Gastroesophageal sphincter (tissue), 3 donors: Measurements from ENCODE around the gene OR1N1.

Experiments
- CTCF ChIP-seq, 4 experiments: fragments of 200-600 bp in 2 of 4; fragments of 450-650 bp in 2 of 4; sonication (generic) in 1 of 4; IDR thresholded peaks; one replicate each; pipeline ENCODE4 v1.5.1; 2017 to 2019; ENCODE audit warnings: antibody characterized with exemption in 4 of 4, mild to moderate bottlenecking in 2 of 4, moderate library complexity in 2 of 4
- EP300 ChIP-seq: sonication (generic); formaldehyde crosslinking; IDR thresholded peaks from one replicate; pipeline ENCODE4 v1.6.1; 2017; ENCODE audit warnings: antibody characterized with exemption, mild to moderate bottlenecking
- POLR2A ChIP-seq, 2 donors: fragments of 450-650 bp; IDR thresholded peaks; one replicate each; pipeline ENCODE4 v1.6.1; 2017; ENCODE audit warnings: antibody characterized with exemption in 2 of 2, mild to moderate bottlenecking in 2 of 2, moderate library complexity in 1 of 2
- POLR2AphosphoS5 ChIP-seq: sonication (generic); formaldehyde crosslinking; IDR thresholded peaks from one replicate; pipeline ENCODE4 v1.6.1; 2017; ENCODE audit warnings: antibody characterized with exemption

- no peak for TF ChIP-seq POLR2A (IDR thresholded peaks at IDR 0.05)
- no peak for TF ChIP-seq CTCF (IDR thresholded peaks at IDR 0.05)
- no peak for TF ChIP-seq POLR2AphosphoS5
- TF ChIP-seq EP300, result no peak
These were observed 491 bp downstream of the OR1N1 start for GRCh38 chr9:122526602-122527001.
